SJCRH30 (cell line): ENCODE results near the gene NR1D2. TPM values are rescaled to one million over a fixed set of nuclear protein-coding genes. Genes with fewer than 3 reads are reported as not detected.

Source experiments
- DNase-seq, 2 experiments: peaks; one replicate each; pipeline ENCODE4 v3.0.0-alpha.2; 2015 to 2020
- H3K27ac ChIP-seq: fragments of 250-450 bp; sonication (Bioruptor Pico); 2 replicates; pipeline ENCODE4 v1.5.1; 2020; ENCODE audit warnings: mild to moderate bottlenecking, moderate library complexity
- H3K27me3 ChIP-seq: fragments of 250-450 bp; sonication (Bioruptor Pico); 2 replicates; pipeline ENCODE4 v1.5.1; 2020; ENCODE audit warnings: mild to moderate bottlenecking, moderate library complexity
- H3K36me3 ChIP-seq: fragments of 250-450 bp; sonication (Bioruptor Pico); 2 replicates; pipeline ENCODE4 v1.5.1; 2020; ENCODE audit warnings: mild to moderate bottlenecking, moderate library complexity
- H3K4me1 ChIP-seq: fragments of 250-450 bp; sonication (Bioruptor Pico); 2 replicates; pipeline ENCODE4 v1.5.1; 2020; ENCODE audit warnings: mild to moderate bottlenecking, moderate library complexity
- H3K4me3 ChIP-seq: fragments of 250-450 bp; sonication (Bioruptor Pico); 2 replicates; pipeline ENCODE4 v1.5.1; 2020; ENCODE audit warnings: mild to moderate bottlenecking, moderate library complexity
- H3K9me3 ChIP-seq: fragments of 250-450 bp; sonication (Bioruptor Pico); replicated peaks from 2 replicates; pipeline ENCODE4 v1.5.1; 2020; ENCODE audit warnings: mild to moderate bottlenecking, moderate library complexity
- total RNA-seq: library from RNA; depleted of rRNA; stranded (reverse); fragments of >200 nt; shearing (Covaris generic); gene quantifications from 2 replicates; pipeline ENCODE4 v1.2.3, GENCODE V29; 2014

The NR1D2 gene
- total RNA-seq, 1 experiment from 2014 or later = 44.8 TPM

DNA sequence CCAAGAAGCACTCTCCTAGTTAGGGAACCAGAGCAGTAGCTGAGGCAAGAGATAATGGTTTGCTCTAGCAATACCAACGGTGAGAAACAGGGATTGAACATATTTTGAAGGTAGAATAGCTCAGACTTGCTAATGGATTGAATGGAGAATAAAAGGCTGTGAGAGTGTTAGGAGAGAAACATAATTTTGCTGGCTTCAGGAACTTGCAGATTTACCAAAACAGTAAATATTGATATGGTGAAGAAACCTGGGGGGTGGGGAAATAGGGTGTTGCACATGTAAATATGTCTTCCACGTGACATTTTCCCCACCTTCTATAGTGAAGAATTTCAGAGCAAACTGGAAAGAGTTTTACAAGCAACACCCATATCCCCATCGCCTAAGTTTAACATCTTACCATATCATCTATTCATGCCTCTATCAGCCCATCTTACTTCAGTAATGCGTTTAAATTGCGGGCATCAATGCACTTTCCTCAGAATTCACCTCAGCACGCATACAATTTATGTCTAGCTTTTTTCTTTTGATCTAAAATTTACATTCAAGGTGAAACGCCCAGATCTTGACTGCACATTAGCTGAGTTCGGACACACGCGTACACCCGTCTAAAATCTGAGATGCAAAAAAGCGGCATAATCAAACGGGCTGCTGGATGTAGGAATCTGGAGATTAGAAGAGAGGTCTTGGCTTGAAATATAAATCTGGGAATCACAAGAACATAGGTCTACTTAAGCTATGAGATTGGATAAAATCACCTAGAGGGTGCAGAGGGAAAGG lies 891 bp upstream of the NR1D2 start:
- Histone ChIP-seq H3K27me3 (no peaks in the 10 kb centered on the region), H3K27ac (peak overlapping the region; percentile 75; the same call in 1 of the 2 replicates), H3K4me1 (peaks cover 32% of the 10 kb centered on the region), H3K9me3 (no peaks in the 10 kb centered on the region), H3K4me3 (peak overlapping the region; percentile 91), H3K36me3 (no peaks in the 10 kb centered on the region)
- peak in 1 of 2 experiments; percentile 39 for DNase-seq

DNA sequence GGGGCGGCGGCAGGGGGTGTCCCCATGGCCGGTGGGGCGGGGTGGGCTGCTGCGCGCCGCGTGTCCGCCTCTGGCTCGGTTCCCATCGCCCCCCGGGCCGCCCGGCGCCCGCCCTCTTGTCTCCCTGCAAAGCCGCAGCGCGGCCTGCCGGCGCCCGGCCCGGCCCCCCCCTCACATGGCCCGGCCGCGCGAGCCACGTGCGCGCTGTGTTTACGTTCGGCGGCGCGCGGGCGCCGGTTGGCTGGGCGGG lies 502 bp downstream of the NR1D2 start:
- H3K27me3 ChIP-seq = no peaks in the 10 kb centered on the region
- H3K9me3 ChIP-seq = no peaks in the 10 kb centered on the region
- peak overlapping the region; percentile 91 for H3K4me3 ChIP-seq
- no peak for DNase-seq
- peaks cover 39% of the 10 kb centered on the region for H3K4me1 ChIP-seq
- H3K27ac ChIP-seq = peak overlapping the region; percentile 75; the same call in 1 of the 2 replicates
- H3K36me3 ChIP-seq = no peaks in the 10 kb centered on the region

DNA sequence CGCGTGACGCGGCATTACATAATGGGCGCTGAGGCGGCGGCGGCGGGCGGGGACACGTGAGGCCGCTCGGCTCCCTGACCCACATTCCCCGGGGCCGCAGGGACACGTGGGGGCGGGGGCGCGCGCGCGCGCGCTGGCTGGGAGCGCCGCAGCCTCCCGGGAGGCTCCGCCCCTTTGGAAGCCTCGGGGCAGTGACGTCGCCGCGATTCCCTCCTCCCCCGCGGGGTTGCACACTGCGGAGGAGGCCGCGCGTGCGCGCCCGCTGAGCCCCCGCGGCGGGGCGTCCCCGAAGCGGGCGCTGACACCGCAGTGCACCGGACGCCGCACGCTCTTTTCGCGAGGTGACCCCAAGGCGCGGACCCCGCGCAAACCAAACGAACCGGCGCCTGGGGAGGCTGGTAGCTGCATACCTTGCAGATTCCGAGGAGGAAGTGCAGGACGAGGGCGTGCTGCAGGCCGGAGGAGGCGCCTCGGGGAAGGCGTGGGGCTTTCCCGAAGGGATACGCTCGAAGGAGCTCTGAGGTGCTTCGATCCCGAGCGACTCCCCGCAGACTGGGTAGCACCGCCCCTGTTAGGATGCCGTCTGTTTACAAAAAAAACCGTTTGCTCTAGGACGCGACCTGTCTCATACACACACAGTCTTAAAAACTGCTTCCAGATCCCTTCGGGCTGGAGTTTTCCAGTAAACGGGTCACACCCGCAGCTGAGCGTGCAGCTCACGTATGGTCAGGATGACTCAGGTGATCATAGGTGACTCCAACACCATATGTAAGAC lies 1.0 kb downstream of the NR1D2 start:
- peak; percentile 99 for DNase-seq
- H3K27me3 ChIP-seq = no peaks in the 10 kb centered on the region
- H3K9me3 ChIP-seq = no peaks in the 10 kb centered on the region
- no peaks in the 10 kb centered on the region for H3K36me3 ChIP-seq
- peak overlapping the region; percentile 91 for H3K4me3 ChIP-seq
- H3K27ac ChIP-seq = peak overlapping the region; percentile 56
- H3K4me1 ChIP-seq = peaks cover 34% of the 10 kb centered on the region

DNA sequence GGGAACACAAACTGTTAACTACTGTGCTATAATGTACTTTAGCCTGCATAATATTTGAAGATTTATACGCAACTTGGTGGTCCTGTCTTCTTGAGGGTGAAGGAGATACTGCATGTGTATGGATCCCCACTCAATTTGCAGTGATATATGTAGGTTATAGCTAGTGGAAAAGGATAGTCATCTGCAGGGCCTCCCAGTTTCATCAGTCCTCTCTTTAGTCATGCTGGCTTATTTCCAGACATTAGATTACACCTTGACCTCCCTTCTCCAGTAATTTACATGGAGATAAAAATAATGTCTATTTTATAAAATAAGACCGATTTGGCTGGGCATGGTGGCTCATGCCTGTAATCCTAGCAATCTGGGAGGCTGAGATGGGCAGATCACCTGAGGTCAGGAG lies 3.7 kb downstream of the NR1D2 start:
- H3K4me3 ChIP-seq = no peak overlapping the region
- H3K4me1 ChIP-seq = peaks cover 29% of the 10 kb centered on the region
- H3K27me3 ChIP-seq = no peaks in the 10 kb centered on the region
- H3K36me3 ChIP-seq = no peaks in the 10 kb centered on the region
- no peaks in the 10 kb centered on the region for H3K9me3 ChIP-seq
- no peak overlapping the region for H3K27ac ChIP-seq
- no peak for DNase-seq

DNA sequence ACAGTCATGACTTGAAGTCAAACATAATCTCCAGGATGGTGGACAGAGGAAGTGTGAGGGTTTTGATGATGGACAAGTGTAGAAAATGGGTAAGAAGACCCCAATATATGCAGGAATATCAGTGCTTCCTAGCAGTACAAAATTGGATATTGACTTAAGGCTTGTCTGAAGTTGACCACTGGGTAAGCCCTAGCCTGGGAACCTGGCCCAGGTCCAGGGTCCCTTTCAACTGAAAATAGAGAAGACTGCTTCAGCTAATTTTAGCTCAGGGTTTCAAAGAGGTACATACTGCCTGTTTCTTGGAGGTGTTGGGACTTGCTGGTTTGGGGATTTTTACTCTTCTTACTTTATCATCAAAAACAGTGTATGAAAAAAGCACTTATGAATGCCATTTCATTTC lies 4.7 kb downstream of the NR1D2 start:
- Histone ChIP-seq H3K4me3 (no peak overlapping the region), H3K27me3 (no peaks in the 10 kb centered on the region), H3K27ac (no peak overlapping the region), H3K4me1 (peaks cover 21% of the 10 kb centered on the region), H3K36me3 (peaks cover 7% of the 10 kb centered on the region), H3K9me3 (no peaks in the 10 kb centered on the region)
- peak; percentile 59 to 84 for DNase-seq

DNA sequence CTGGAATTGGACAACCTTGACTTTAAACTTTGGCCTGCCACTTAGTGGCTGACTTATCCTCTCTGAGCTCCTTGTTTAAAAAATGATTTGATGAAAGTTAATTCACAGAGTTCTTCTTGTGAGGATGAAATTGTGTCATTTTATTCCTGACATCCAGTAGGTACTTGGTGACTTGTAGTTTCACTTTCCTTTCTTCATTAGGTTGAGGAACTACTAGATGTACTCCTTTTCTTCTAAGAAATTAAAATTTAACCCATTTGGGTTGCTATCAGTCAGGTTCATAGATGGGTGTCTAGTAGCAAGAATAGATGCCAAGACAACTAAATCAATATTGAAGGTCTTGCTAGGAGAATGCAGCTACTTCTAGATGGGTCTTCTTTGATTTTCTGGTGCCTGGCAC lies 5.2 kb downstream of the NR1D2 start:
- no peak overlapping the region for H3K4me3 ChIP-seq
- no peaks in the 10 kb centered on the region for H3K9me3 ChIP-seq
- no peaks in the 10 kb centered on the region for H3K27me3 ChIP-seq
- peaks cover 12% of the 10 kb centered on the region for H3K36me3 ChIP-seq
- no peak for DNase-seq
- no peak overlapping the region for H3K27ac ChIP-seq
- peaks cover 21% of the 10 kb centered on the region for H3K4me1 ChIP-seq

DNA sequence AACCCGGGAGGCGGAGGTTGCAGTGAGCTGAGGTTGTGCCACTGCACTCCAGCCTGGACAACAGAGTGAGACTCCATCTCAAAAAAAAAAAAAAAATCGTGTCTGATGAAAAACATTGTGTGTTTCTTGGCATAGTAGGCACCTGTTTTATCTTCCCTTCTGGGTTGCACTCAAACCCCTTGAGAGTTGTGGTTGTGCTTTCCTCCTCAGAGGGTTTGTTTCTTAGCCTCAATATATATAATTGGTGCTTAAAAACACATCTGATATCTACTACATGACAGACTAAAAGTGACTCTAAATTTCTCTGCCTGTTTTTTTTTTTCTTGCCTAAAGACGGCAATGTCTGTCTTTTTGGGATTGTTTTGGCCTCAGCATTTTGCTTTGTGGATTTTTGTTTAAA lies 7.6 kb downstream of the NR1D2 start:
- Histone ChIP-seq H3K9me3 (no peaks in the 10 kb centered on the region), H3K4me3 (no peak overlapping the region), H3K27me3 (no peaks in the 10 kb centered on the region), H3K36me3 (peaks cover 23% of the 10 kb centered on the region), H3K4me1 (peaks cover 11% of the 10 kb centered on the region), H3K27ac (no peak overlapping the region)
- DNase-seq = no peak

DNA sequence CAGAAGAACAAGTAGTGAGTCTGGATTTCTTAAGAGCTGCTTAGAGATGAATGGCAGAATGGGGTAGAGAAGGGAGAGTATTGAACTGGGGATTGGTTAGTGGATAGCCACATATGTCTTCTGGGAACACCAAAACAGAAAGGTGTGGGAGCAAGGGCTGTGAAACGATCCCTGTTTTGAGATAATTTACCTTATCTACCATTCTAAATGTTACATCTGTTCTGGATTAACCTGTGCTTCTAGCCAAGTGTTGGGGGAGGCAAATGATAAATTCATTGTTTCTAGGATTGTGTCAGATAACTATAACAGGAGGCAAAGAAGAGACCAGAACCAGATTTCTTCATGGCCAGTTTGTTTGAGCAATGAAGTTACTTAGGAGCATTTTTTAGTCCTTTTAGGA lies 8.4 kb downstream of the NR1D2 start:
- Histone ChIP-seq H3K27me3 (no peaks in the 10 kb centered on the region), H3K27ac (no peak overlapping the region), H3K36me3 (peaks cover 28% of the 10 kb centered on the region), H3K9me3 (no peaks in the 10 kb centered on the region), H3K4me3 (no peak overlapping the region), H3K4me1 (peaks cover 13% of the 10 kb centered on the region)
- no peak for DNase-seq

DNA sequence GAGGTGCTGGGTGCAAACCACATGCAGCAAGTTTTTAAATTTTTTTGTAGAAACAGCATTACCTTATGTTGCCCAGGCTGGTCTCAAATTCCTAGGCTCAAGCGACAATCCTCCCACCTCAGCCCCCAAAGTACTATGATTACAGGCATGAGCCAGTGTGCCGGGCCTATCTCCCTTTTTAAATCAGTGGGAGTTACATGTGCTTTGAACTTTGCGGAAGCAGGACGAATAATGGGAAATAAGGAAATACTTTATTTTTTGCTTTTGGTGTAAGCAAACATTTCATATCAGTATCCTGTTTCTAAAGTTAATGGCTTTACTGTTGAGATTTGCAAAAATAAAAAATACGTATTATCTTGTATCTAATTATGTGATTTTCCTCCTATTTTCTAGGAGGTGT lies 9.1 kb downstream of the NR1D2 start:
- peaks cover 13% of the 10 kb centered on the region for H3K4me1 ChIP-seq
- H3K27ac ChIP-seq = no peak overlapping the region
- H3K27me3 ChIP-seq = no peaks in the 10 kb centered on the region
- no peaks in the 10 kb centered on the region for H3K9me3 ChIP-seq
- no peak overlapping the region for H3K4me3 ChIP-seq
- DNase-seq = no peak
- H3K36me3 ChIP-seq = peaks cover 28% of the 10 kb centered on the region

DNA sequence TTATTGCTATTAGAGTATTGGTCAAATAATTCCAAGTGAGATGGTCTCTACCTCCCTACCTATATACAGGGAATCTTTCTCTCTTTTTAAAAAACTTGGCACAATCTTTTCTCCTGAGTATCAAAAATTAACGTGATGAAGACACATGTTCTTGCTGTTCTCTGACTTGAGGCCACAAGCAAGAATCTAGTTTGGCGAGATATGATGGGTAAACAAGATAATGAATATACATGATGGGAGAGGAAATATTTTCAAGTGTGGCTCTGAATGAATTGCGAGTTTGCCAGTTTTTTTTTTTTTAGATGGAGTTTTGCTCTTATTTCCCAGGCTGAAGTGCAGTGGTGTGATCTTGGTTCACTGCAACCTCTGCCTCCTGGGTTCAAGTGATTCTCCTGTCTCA lies 11.6 kb downstream of the NR1D2 start:
- Histone ChIP-seq H3K9me3 (no peaks in the 10 kb centered on the region), H3K27ac (no peak overlapping the region), H3K4me3 (no peak overlapping the region), H3K27me3 (no peaks in the 10 kb centered on the region), H3K4me1 (peaks cover 17% of the 10 kb centered on the region), H3K36me3 (peaks cover 49% of the 10 kb centered on the region)
- DNase-seq = no peak

DNA sequence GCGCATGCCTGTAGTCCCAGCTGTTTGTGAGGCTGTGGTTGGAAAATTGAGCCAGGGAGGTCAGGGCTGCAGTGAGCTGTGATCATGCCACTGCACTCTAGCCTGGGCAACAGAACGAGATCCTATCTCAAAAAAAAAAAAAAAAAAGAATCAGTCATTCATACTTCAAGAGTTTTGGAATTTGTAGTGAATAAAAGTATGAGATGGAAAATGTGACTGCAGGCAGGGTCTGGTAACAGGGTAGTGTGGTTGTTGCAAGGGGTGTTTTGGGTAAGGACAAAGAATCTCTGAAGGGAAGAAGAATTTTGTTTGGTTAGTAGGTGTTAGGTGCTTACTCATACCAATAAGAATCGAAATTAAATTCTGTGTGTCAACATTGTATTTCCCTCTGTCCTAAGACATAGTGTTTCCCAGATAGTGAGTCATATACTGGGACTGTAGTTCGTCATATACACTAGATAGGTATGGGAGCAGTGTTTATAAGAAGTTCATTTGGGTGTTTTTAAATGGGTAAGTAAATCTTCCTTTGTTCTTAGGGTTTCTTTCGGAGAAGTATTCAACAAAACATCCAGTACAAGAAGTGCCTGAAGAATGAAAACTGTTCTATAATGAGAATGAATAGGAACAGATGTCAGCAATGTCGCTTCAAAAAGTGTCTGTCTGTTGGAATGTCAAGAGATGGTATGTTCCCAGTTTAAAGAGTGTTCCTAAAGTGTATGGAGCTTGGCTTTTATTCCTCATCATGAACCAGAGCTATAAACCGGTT lies 14.2 kb downstream of the NR1D2 start:
- DNase-seq = peak in 1 of 2 experiments; percentile 24
- no peak overlapping the region for H3K27ac ChIP-seq
- no peaks in the 10 kb centered on the region for H3K9me3 ChIP-seq
- peaks cover 66% of the 10 kb centered on the region for H3K36me3 ChIP-seq
- no peak overlapping the region for H3K4me3 ChIP-seq
- peaks cover 28% of the 10 kb centered on the region for H3K4me1 ChIP-seq
- no peaks in the 10 kb centered on the region for H3K27me3 ChIP-seq

DNA sequence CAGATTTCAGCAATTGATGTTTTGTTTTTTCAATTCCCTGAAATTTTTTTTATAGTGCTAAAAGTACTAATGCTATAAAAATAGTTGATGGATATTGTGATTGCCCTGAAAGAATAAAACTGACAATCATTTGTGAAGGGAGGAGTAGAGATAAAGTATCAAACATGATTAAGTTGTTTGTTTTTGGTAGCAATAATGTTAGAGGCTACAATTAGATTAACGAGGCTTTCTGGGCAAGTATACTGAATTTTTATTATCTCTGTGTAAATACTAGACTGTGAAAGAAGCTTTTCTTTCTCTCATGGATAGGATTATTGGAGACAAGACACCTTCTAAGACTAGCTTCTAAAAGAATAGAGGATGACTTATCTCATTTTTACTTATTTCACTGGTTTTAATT lies 15.6 kb downstream of the NR1D2 start:
- Histone ChIP-seq H3K27me3 (no peaks in the 10 kb centered on the region), H3K27ac (peak overlapping the region; percentile 6; the same call in 1 of the 2 replicates), H3K9me3 (no peaks in the 10 kb centered on the region), H3K36me3 (peaks cover 64% of the 10 kb centered on the region), H3K4me3 (no peak overlapping the region), H3K4me1 (peaks cover 28% of the 10 kb centered on the region)
- DNase-seq = no peak

DNA sequence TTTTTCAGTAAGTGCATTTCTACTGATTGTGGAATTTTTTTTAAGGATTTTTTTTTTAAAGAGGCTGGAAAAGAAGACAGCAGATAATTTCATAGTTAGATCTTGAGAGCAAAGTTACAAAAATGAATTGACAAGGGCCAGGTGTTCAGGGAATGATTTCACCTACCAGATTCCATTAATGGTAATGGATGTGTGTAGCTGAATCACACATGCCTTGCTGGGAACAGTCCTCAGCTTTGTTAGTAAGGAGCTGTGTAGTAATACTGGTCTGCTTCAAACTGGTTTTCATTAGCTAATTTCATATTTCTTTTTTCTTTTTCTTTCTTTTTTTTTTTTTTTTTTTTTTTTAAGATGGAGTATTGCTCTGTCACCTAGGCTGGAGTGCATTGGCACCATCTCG lies 16.0 kb downstream of the NR1D2 start:
- peak in 1 of 2 experiments; percentile 50 for DNase-seq
- no peaks in the 10 kb centered on the region for H3K27me3 ChIP-seq
- H3K4me1 ChIP-seq = peaks cover 28% of the 10 kb centered on the region
- no peaks in the 10 kb centered on the region for H3K9me3 ChIP-seq
- H3K27ac ChIP-seq = peak overlapping the region; percentile 6; the same call in 1 of the 2 replicates
- no peak overlapping the region for H3K4me3 ChIP-seq
- H3K36me3 ChIP-seq = peaks cover 66% of the 10 kb centered on the region

DNA sequence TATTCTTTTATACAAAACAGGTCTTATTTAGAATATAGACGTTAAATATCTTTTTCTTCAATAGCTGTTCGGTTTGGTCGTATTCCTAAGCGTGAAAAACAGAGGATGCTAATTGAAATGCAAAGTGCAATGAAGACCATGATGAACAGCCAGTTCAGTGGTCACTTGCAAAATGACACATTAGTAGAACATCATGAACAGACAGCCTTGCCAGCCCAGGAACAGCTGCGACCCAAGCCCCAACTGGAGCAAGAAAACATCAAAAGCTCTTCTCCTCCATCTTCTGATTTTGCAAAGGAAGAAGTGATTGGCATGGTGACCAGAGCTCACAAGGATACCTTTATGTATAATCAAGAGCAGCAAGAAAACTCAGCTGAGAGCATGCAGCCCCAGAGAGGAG lies 16.8 kb downstream of the NR1D2 start:
- Histone ChIP-seq H3K27ac (no peak overlapping the region), H3K36me3 (peaks cover 66% of the 10 kb centered on the region), H3K4me3 (no peak overlapping the region), H3K4me1 (peaks cover 28% of the 10 kb centered on the region), H3K9me3 (no peaks in the 10 kb centered on the region), H3K27me3 (no peaks in the 10 kb centered on the region)
- DNase-seq = no peak
